Activated naive CD8-positive, alpha-beta T cell treated with anti-CD3 and anti-CD28 coated beads, Interleukin-2, amount 50 U/mL, for 16 hours (primary cell): ENCODE data around the gene SPDYC.

Source experiments
- DNase-seq: peaks from one replicate; pipeline ENCODE4 v3.0.0-alpha.2; 2020; ENCODE audit warnings: low read depth, low spot score

SPDYC gene

GRCh38 chr11:65206901-65207300 lies 36.9 kb downstream of the SPDYC start:
- no peak for DNase-seq

DNA sequence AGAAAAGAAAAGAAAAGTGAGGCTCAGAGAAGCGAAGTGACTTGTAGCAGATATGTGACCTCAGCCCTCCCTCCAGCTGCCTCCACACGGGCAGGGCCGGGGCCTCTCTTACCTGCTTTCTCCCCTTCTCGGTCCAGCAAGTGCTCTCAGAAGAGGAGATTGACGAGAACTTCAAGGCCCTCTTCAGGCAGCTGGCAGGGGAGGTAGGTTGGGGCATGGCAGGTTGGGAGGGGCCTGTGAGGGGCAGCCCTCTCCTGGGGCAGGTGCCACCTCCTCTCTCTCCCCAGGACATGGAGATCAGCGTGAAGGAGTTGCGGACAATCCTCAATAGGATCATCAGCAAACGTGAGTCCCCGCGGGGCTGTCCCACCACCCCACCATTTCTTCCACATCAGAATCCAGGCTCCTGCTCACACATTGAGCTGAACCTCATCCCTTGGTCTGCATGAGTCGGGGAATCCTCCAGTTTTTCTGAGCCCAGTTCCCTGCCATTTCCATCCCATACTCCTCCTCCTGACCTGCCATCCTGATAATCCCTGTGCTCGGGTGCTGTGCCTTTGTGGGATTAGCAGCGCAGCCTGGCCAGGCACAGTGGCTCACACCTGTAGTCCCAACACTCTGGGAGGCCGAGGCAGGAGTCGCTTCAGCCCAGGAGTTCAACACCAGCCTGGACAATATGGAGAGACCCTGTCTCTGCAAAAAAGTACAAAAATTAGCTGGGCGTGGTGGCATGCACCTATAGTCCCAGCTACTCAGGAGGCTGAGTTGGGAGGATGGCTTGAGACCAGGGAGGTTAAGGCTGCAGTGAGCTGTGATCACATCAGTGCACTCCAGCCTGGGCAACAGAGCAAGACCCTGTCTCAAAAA lies 38.1 kb downstream of the SPDYC start:
- DNase-seq = no peak

DNA sequence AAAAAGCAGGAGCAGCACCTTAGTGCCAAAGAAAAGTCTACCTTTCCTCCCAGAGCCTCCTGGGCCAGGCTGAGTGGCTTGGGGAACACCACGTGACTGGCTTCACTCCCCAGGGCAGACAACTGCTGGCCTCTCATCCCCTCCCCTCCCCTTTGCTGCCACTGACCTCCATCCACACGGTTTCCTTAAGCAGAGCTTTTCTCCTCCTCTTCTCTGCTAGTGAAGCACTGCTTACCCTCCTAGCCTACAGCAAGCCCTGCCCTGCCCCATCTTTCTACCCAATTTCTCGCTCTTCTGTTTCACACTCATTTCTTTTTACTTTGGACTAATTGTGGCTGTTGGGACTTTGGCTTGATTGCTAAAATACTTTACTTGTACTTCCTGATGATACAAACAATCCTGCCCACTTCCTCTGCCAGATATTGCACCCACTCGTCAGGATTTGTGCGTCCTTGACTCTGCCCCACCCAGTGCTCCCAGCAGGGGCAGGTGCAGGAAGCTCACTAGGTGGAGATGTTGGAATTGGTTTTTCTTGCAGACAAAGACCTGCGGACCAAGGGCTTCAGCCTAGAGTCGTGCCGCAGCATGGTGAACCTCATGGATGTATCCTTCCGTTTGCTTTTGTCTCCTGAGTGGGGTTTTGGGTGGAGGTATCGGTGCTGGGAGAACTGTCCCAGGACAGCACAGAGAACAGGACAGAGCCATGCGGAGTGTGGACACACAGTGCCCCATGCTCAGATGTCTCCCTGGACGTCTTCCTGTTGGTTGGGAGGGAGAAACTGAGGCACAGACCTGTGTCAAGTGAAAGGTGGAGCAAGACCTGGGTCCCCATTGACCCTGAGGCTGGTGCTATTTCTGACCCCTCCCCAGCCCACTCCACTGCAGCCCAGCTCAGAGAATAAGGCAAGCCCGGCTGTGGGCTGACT lies 39.0 kb downstream of the SPDYC start:
- no peak for DNase-seq

DNA sequence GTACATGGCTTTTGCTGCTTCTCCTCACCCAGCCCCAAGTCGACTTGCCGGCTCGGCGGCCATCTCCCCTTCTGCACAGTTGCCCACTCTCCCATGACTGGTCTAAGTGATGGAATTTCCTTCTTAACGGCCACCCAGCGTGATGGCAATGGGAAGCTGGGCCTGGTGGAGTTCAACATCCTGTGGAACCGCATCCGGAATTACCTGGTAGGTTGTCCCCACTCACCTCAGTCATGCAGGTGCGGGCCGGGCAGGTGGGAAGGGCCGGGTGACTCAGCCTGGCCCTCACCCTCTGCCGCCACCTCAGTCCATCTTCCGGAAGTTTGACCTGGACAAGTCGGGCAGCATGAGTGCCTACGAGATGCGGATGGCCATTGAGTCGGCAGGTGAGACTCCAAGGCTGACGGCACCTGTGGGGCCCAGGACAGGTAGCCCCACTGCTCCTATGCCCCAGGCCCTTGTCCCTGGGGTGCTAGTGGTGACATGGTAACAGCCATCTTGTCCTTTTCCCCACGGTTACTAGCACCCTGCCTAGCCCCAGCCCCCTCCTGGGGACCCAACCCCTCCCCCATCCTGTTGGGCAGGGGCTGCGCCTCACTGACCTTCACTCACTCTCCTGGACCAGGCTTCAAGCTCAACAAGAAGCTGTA lies 39.8 kb downstream of the SPDYC start:
- DNase-seq = no peak

- DNase-seq = no peak
Observed at GRCh38 chr11:65210361-65210731, 40.3 kb downstream of the SPDYC start.

GRCh38 chr11:65210748-65211147 lies 40.7 kb downstream of the SPDYC start:
- DNase-seq = no peak

DNA sequence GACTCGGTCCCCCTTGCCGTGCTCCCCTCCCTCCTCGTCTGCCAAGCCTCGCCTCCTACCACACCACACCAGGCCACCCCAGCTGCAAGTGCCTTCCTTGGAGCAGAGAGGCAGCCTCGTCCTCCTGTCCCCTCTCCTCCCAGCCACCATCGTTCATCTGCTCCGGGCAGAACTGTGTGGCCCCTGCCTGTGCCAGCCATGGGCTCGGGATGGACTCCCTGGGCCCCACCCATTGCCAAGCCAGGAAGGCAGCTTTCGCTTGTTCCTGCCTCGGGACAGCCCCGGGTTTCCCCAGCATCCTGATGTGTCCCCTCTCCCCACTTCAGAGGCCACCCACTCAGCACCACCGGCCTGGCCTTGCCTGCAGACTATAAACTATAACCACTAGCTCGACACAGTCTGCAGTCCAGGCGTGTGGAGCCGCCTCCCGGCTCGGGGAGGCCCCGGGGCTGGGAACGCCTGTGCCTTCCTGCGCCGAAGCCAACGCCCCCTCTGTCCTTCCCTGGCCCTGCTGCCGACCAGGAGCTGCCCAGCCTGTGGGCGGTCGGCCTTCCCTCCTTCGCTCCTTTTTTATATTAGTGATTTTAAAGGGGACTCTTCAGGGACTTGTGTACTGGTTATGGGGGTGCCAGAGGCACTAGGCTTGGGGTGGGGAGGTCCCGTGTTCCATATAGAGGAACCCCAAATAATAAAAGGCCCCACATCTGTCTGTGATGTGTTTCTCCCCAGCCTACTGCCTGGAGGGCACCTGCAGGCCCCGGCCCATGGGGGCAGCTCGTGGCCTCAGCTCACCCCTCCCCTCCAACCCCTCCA lies 41.5 kb downstream of the SPDYC start:
- DNase-seq = no peak

GRCh38 chr11:65212226-65212801 lies 42.3 kb downstream of the SPDYC start:
- DNase-seq = no peak

GRCh38 chr11:65213322-65214211 lies 43.5 kb downstream of the SPDYC start:
- DNase-seq = no peak

- no peak for DNase-seq
Observed at GRCh38 chr11:65214212-65214845, 44.3 kb downstream of the SPDYC start.

GRCh38 chr11:65215441-65216076 lies 45.5 kb downstream of the SPDYC start:
- no peak for DNase-seq

- no peak for DNase-seq
Observed at GRCh38 chr11:65216830-65217229, 46.8 kb downstream of the SPDYC start.

DNA sequence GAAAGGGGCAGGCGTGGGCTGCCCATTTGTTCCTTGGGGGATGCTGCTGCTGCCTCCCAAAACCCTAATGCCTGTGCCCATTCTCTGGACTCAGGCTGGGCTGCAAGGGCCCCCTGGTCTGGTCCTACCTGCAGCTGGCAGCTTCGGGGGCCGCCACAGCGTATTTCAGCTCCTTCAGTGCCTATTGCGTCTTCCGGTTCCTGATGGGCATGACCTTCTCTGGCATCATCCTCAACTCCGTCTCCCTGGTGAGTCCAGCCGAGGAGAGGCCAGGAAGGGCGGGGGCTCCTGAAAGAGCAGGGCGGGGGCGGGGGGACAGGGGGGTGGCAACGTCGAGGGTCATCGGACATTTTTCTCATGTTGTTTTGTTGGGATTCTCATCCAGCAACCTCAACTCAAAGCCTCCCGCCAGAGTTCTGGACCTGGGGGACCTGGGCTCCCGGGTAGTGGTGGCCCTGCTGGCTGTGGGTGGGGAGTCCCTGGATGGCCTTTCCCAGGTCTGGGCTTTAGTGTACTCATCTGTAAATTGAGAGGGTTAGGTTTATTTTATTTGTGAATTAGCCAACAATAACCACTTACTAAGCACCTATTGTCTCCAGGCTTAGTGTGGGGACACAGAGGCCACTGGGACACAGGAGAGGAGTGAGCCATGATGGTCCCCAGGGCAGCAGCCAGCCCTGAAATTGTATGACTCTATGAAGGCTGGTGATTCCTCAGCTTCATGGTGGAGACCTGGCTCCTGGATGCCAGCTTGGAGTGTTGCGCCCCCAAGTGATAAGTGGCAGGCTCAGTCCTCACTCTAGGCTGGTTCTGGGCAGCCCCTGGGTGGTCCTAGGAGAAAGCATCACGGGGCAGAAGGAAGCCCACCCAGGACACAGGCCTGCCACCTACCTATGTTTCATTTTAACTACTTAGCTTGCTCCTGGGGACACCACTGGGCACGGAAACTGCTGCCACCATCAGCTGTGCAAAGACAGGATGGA lies 47.7 kb downstream of the SPDYC start:
- no peak for DNase-seq

GRCh38 chr11:65218446-65218845 lies 48.4 kb downstream of the SPDYC start:
- DNase-seq = no peak

DNA sequence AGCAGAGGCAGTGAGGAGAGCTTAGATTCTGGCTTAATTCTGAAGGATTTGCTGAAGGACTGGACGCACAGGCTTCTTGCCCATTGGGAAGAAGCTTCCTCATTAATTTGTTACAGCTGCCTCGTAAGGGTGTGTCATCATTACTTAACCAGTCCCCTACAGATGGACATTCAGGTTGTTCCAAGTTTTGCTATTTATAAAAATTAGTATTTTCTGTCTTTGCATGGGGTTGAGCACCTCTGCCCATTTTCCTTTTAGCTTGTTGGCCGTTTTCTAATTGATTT lies 49.8 kb downstream of the SPDYC start:
- DNase-seq = no peak

GRCh38 chr11:65221026-65221425 lies 51.0 kb downstream of the SPDYC start:
- DNase-seq = no peak
